ENCODE measurements around the gene KCNN1. TPM values are rescaled to one million over a fixed set of nuclear protein-coding genes. Genes with fewer than 3 reads are reported as not detected.

Gene KCNN1
- total and polyA plus RNA-seq, 2 of the 13 experiments (the other 11 are each of a cell fraction or from before 2014, with no cell fraction given): 0.04 TPM; not detected in 1

DNA sequence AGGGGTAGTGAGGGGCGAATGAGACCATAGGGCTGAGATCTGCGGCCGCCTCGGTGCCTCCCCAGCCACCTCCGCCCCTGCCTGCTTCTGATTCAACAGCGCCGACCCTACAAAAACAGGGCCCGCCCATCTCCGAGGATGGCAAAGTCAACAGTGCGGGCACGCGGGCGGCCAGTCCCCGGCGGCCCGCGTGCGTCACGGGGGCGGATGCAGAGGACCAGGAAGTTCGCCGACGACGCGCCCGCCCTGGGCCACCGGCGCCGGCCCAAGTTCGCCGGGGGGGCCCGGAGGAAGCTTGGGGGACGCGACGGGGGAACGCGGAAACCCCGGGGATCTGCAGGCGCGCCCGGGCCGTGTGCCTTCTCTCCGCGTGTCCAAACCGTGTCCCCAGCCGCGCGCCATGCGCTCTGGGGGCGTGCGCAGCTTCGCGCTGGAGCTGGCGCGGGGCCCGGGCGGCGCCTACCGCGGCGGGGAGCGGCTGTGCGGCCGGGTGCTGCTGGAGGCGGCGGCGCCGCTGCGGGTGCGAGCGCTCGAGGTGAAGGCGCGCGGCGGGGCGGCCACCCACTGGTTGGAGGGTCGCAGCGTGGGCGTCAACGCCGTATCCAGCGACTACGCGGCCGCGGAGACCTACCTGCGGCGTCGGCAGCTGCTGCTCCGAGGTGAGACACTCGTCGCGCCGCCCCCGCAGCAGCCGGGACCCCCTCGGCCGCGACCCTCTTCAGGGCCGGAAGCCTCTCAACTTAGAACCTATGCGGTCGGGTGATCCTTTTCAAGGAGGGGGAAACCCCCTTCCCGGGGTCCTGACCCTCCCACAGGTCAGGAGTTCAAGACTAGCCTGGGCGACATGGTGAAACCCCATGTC, 34.2 kb downstream of the KCNN1 start (continued):
- no peak for TF ChIP-seq SKIL (CRISPR knock-in tag; IDR thresholded peaks at IDR 0.05; ENCODE audit: borderline replicate concordance)
- TF ChIP-seq HNF4G (IDR thresholded peaks at IDR 0.05; ENCODE audit: borderline replicate concordance, low read depth, low read length): no peak
- TF ChIP-seq HNF4G (CRISPR knock-in tag; IDR thresholded peaks at IDR 0.05; ENCODE audit: borderline replicate concordance, low read depth): no peak
- no peak for TF ChIP-seq RCOR2 (CRISPR knock-in tag; IDR thresholded peaks at IDR 0.05)
- no peak for TF ChIP-seq DDIT3 (CRISPR knock-in tag; IDR thresholded peaks at IDR 0.05)
- TF ChIP-seq, protein P1, sequence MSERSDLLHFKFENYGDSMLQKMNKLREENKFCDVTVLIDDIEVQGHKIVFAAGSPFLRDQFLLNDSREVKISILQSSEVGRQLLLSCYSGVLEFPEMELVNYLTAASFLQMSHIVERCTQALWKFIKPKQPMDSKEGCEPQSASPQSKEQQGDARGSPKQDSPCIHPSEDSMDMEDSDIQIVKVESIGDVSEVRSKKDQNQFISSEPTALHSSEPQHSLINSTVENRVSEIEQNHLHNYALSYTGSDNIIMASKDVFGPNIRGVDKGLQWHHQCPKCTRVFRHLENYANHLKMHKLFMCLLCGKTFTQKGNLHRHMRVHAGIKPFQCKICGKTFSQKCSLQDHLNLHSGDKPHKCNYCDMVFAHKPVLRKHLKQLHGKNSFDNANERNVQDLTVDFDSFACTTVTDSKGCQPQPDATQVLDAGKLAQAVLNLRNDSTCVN (CRISPR knock-in tag; IDR thresholded peaks at IDR 0.05; ENCODE audit: borderline replicate concordance): no peak
- TF ChIP-seq ZNF598 (CRISPR knock-in tag; IDR thresholded peaks at IDR 0.05; ENCODE audit: borderline replicate concordance): no peak
- no peak for TF ChIP-seq BRCA1 (CRISPR knock-in tag; IDR thresholded peaks at IDR 0.05)
- TF ChIP-seq FOXA3 (CRISPR knock-in tag; IDR thresholded peaks at IDR 0.05): peak; percentile 65
- TF ChIP-seq POLR2G (IDR thresholded peaks at IDR 0.05; ENCODE audit: low read depth, low read length): peak; percentile 77
- TF ChIP-seq ZNF446 (CRISPR knock-in tag; IDR thresholded peaks at IDR 0.05): no peak
- TF ChIP-seq ZMAT5 (CRISPR knock-in tag; IDR thresholded peaks at IDR 0.05; ENCODE audit: borderline replicate concordance, low read depth): no peak
- TF ChIP-seq HNF1B (CRISPR knock-in tag; IDR thresholded peaks at IDR 0.05): no peak
- TF ChIP-seq NR2F1 (CRISPR knock-in tag; IDR thresholded peaks at IDR 0.05): no peak
- no peak for TF ChIP-seq HOXA9 (CRISPR knock-in tag; IDR thresholded peaks at IDR 0.05; ENCODE audit: borderline replicate concordance)
- no peak for TF ChIP-seq CBX5 (CRISPR knock-in tag; IDR thresholded peaks at IDR 0.05; ENCODE audit: borderline replicate concordance)
- TF ChIP-seq RAD51 (IDR thresholded peaks at IDR 0.05; ENCODE audit: borderline replicate concordance): no peak
- no peak for TF ChIP-seq ARNT (IDR thresholded peaks at IDR 0.05)
- peak; percentile 85; the same call in 1 of the 2 replicates for TF ChIP-seq PRMT3 (CRISPR knock-in tag; IDR thresholded peaks at IDR 0.05; ENCODE audit: borderline replicate concordance, low read depth)
- TF ChIP-seq RNF2 (conservative IDR thresholded peaks at IDR 0.05; ENCODE audit: low read depth): peak; percentile 90
- no peak for TF ChIP-seq CC2D1A (CRISPR knock-in tag; IDR thresholded peaks at IDR 0.05)
- TF ChIP-seq, protein P2, sequence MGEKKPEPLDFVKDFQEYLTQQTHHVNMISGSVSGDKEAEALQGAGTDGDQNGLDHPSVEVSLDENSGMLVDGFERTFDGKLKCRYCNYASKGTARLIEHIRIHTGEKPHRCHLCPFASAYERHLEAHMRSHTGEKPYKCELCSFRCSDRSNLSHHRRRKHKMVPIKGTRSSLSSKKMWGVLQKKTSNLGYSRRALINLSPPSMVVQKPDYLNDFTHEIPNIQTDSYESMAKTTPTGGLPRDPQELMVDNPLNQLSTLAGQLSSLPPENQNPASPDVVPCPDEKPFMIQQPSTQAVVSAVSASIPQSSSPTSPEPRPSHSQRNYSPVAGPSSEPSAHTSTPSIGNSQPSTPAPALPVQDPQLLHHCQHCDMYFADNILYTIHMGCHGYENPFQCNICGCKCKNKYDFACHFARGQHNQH (CRISPR knock-in tag; IDR thresholded peaks at IDR 0.05): 0 out of 2 replicates have a peak, but pooled peaks have one; percentile 11
- no peak for TF ChIP-seq NR3C1 (CRISPR knock-in tag; IDR thresholded peaks at IDR 0.05)
